ENCODE results near the gene C1QTNF6. TPM values are rescaled to one million over a fixed set of nuclear protein-coding genes. Genes with fewer than 3 reads are reported as not detected.

Gene C1QTNF6
- total RNA-seq, 1 donor from 2014 or later: 8.2 TPM

DNA sequence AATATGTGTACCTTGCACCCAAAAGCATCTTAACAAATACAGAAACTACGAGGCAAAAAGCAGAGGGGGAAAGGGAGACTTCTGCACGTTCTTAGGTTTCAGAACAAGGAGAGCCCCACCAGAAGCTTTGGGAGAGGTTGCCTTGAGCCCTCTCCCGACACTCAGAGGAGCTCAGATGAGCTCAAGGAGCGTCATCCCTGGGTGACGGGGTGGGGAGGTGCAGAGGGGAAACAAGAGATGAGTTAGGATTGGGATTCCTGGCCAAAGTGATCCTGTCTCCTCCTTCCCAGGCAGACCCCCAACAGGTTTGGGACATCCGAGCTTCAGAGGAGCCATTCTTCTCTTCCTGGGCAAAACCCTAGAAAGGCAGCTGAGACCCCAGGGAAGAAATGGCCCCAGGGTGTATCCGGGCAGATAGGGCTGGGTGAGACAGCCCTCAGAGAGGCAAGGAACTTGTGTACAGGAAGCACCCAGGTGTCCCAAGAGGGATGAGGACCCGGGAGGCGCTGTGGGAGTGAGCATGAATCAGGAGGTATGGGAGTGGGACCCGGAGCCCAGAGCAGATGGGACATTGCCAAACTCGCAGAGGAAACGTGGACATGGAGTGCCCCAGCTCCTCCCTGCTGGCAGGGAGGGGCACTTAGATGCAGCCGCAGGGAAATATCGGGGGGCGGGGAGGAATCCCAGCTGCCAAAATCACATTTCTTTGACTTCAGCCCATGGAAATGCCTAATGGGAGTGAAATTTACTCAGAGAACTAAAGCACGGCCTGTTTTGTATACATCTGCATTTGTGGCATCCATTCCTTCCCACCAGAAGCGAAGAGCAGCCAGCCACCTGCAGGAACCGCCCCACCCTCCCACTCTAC is 12.4 kb downstream of the C1QTNF6 start:
- H3K4me1 Mint-ChIP-seq: peaks cover 10% of the 10 kb centered on the region
- ATAC-seq (ENCODE audit: low read depth): no peak
- no peak overlapping the region for H3K27ac Mint-ChIP-seq
- peak; percentile 7 for DNase-seq
- H3K4me3 Mint-ChIP-seq: no peak overlapping the region
- ChIA-PET CTCF (no interaction called here), POLR2A (interaction anchor here (1.4 to 1.5 kb wide), 2 partner anchors 13 to 53 kb away, joined by 4 to 7 read pairs; no protein-coding TSS in a partner anchor)
- peaks cover 8% of the 10 kb centered on the region for H3K27me3 Mint-ChIP-seq
- intact Hi-C loops (cut with micrococcal nuclease): loop anchor here (1.0 kb wide), 1 partner anchor 12 kb away; no protein-coding TSS in a partner anchor
- H3K36me3 Mint-ChIP-seq (ENCODE audit: low read depth): no peaks in the 10 kb centered on the region
- no peaks in the 10 kb centered on the region for H3K9me3 Mint-ChIP-seq
- TF ChIP-seq, protein P1, sequence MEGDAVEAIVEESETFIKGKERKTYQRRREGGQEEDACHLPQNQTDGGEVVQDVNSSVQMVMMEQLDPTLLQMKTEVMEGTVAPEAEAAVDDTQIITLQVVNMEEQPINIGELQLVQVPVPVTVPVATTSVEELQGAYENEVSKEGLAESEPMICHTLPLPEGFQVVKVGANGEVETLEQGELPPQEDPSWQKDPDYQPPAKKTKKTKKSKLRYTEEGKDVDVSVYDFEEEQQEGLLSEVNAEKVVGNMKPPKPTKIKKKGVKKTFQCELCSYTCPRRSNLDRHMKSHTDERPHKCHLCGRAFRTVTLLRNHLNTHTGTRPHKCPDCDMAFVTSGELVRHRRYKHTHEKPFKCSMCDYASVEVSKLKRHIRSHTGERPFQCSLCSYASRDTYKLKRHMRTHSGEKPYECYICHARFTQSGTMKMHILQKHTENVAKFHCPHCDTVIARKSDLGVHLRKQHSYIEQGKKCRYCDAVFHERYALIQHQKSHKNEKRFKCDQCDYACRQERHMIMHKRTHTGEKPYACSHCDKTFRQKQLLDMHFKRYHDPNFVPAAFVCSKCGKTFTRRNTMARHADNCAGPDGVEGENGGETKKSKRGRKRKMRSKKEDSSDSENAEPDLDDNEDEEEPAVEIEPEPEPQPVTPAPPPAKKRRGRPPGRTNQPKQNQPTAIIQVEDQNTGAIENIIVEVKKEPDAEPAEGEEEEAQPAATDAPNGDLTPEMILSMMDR (IDR thresholded peaks at IDR 0.05): no peak

DNA sequence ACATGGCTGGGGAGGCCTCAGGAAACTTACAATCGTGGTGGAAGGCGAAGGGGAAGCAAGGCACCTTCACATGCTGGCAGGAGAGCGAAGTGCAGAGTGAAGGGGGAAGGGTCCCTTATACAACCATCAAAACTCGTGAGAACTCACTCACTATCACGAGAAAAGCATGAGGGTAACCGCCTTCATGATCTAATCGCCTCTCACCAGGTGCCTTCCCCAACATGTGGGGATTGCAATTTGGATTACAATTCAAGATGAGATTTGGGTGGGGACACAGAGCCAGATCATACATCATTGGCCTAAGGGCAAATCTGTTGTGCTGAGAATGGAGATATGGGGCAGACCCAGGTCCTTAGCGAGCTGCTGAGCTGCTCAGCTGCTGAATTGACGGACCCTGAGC is 13.1 kb downstream of the C1QTNF6 start:
- peaks cover 8% of the 10 kb centered on the region for H3K27me3 Mint-ChIP-seq

DNA sequence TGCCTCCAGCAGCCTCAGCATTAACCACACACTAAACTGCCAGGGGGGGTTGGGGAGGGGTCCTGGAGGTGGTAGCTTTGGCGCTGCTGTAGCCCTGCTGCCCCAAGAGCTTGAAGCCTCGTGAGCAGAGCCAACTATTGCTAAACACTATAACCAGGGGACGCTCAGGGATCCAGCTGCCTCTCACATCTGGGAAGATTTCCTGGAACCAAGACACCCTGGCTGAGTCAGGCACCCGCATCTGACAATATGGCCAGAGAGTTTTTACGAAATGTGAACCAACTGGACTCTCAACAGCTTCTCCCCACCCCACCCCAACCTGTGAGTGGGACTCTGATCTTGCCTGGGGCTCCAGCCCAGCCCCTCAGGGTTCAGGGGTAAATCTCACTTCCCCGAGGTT is 14.3 kb downstream of the C1QTNF6 start:
- CTCF ChIA-PET: interaction anchor here (1.3 to 1.4 kb wide), 2 partner anchors 26 to 94 kb away, joined by 3 to 6 read pairs; no protein-coding TSS in a partner anchor
- H3K4me1 Mint-ChIP-seq: peaks cover 10% of the 10 kb centered on the region
- intact Hi-C loops (cut with micrococcal nuclease): no loop called here
- TF ChIP-seq, protein P1 (IDR thresholded peaks at IDR 0.05): no peak
- H3K4me3 Mint-ChIP-seq: no peak overlapping the region
- H3K27me3 Mint-ChIP-seq: peaks cover 8% of the 10 kb centered on the region
- peak; percentile 1 for DNase-seq
- no peaks in the 10 kb centered on the region for H3K36me3 Mint-ChIP-seq (ENCODE audit: low read depth)
- POLR2A ChIA-PET: interaction anchor here (0.9 kb wide), 1 partner anchor 10 kb away, joined by 3 read pairs; no protein-coding TSS in a partner anchor
- ATAC-seq (ENCODE audit: low read depth): no peak
- no peaks in the 10 kb centered on the region for H3K9me3 Mint-ChIP-seq
- no peak overlapping the region for H3K27ac Mint-ChIP-seq

More for the DNA sequence above, 13.1 kb downstream of the C1QTNF6 start:
- TF ChIP-seq, protein P1 (IDR thresholded peaks at IDR 0.05): no peak
- Mint-ChIP-seq H3K9me3 (no peaks in the 10 kb centered on the region), H3K27ac (no peak overlapping the region), H3K4me1 (peaks cover 10% of the 10 kb centered on the region), H3K36me3 (ENCODE audit: low read depth) (no peaks in the 10 kb centered on the region), H3K4me3 (no peak overlapping the region)
- intact Hi-C loops (cut with micrococcal nuclease): no loop called here
- ATAC-seq (ENCODE audit: low read depth) (no peak), DNase-seq (peak; percentile 2)
- ChIA-PET POLR2A (interaction anchor here (1.4 to 1.5 kb wide), 2 partner anchors 12 to 53 kb away, joined by 4 to 7 read pairs; no protein-coding TSS in a partner anchor), CTCF (no interaction called here)

DNA sequence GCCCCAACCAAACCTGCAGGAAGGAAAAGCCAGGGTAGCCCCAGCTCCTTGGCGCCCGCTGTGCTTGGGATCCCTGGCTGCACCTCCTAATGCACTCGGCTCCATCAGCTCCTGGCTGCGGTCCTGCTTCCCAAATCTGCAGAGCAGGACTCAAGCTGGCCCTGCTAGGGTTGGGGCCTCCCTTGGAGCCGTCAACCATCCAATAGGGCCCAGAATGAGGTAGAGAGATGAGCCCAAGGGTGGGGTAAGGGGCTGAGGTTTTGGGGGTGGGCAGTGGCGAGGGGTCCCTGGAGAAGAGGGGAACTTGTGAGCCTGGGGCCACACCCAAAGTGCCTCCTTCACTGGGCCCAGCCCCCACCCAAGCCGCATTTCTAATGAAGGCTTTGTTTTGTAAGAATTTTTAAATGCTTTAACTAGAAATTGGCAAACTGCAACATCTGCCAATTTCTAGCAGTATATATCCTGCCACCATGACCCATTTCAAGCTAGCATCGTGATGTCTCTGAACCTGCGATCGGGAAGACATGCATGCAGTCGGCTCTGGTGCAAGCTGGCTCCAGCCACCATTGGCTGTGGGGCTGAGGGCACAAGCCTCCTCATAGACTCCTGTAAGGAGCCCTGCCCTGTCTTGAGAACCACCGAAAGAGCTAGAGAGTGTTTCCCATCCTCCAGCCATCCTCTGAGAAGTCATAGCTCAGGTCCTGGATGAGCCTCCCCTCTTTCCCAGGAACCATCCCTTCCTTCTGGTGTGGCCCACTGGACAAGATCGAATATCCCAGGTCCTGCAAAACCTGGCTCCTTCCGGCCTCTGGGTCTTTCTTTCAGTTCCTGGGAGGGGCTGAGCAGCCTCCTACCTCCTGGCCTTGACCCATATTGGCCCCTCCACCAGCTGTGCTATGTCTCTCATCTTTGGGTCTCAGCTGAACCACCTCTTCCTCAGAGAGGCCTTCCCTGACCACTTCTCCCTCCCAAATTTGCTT is 15.5 kb downstream of the C1QTNF6 start:
- peaks cover 8% of the 10 kb centered on the region for H3K27me3 Mint-ChIP-seq
- peaks cover 10% of the 10 kb centered on the region for H3K4me1 Mint-ChIP-seq
- H3K9me3 Mint-ChIP-seq: no peaks in the 10 kb centered on the region
- ChIA-PET CTCF (interaction anchor here (1.4 kb wide), 1 partner anchor 27 kb away, joined by 6 read pairs; no protein-coding TSS in a partner anchor), POLR2A (no interaction called here)
- H3K4me3 Mint-ChIP-seq: no peak overlapping the region
- H3K27ac Mint-ChIP-seq: no peak overlapping the region
- TF ChIP-seq, protein P1 (IDR thresholded peaks at IDR 0.05): no peak
- ATAC-seq (ENCODE audit: low read depth) (no peak), DNase-seq (peak; percentile 5)
- intact Hi-C loops (cut with micrococcal nuclease): no loop called here
- no peaks in the 10 kb centered on the region for H3K36me3 Mint-ChIP-seq (ENCODE audit: low read depth)
